Astrocyte of the hippocampus (primary cell): ENCODE results near the gene BSND.

ENCODE experiments used
- DNase-seq: peaks from one replicate; pipeline ENCODE4 v3.0.0; 2011; ENCODE audit warnings: low read depth, low spot score

Gene BSND

GRCh38 chr1:55060133-55060999 is 61.6 kb downstream of the BSND start:
- DNase-seq: no peak

- no peak for DNase-seq
Measured at GRCh38 chr1:55061000-55061705, 62.4 kb downstream of the BSND start.
